Activated CD4-positive, CD25-positive, alpha-beta regulatory T cell treated with anti-CD3 and anti-CD28 coated beads, Interleukin-2, amount 50 U/mL, for 16 hours (primary cell): Measurements from ENCODE around the gene GJB3.
"Not testable (repeated sequence)": the region's sequence is repeated elsewhere in the genome, so short reads cannot be mapped to it uniquely, and the experiment has no call there.

Experiments used
- DNase-seq: peaks from one replicate; pipeline ENCODE4 v3.0.0-alpha.2; 2020; ENCODE audit warnings: low read depth, low spot score

The GJB3 gene

GRCh38 chr1:34759503-34760357 lies 21.3 kb upstream of the GJB3 start, which contains the start of gene GJB4:
Gene GJB4 (plus strand): TSS chr1:34759740. CDS start chr1:34761255, 1,515 bp downstream.
- no peak for DNase-seq

GRCh38 chr1:34761176-34761761 lies 19.7 kb upstream of the GJB3 start:
- no peak for DNase-seq

GRCh38 chr1:34761776-34762307 lies 19.2 kb upstream of the GJB3 start:
- DNase-seq = no peak

- no peak for DNase-seq
These were observed 18.4 kb upstream of the GJB3 start for GRCh38 chr1:34762474-34763141.

DNA sequence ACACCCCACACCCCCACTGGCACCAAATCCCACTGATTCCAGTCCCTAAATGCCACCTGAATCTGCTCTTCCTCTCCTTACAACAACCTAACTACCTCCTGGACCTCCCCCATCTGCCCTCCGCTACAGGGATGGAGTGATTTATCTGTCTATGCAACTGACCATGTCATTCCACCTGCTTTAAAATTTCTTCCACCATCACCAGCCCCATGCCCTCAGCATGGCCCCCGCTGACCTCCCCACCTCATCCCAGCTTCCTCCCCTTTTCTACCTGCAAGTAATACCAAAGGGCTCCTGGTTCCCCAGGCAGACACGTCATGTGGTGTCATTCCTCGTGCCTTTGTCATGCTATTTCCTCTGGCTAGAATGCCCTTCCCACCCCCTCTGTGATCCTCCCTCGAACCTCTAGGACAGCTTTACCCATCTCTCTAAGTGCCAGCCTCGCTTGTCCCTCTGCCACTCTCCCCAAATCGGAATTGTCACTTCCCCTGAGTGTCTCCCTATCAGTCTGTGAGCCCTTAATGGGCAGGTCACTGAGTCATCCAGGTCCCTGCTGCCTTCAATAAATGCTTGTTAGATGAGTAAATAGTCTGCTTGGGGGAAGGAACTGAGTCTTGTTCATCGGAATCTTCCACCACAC lies 17.8 kb upstream of the GJB3 start:
- no peak for DNase-seq

DNA sequence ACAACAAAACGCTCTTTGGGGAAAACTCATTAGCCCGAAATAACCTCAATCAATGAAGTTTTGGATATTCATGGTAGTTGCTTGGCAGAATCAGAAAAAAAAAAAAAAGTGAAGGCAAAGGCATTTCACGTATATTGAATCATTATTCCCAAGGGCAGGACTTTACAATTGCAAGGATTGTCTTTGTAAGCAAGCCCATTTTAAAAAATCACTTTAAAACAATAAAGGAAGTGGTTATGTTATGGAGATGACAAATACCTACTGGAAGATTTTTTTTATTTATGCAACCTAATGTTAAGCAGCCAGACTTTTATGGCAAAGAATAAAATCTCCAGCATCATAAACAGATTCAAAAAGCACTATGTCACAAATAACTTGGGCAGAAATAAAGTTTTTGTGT lies 12.2 kb upstream of the GJB3 start:
- DNase-seq = no peak

- DNase-seq = no peak
These were observed 10.0 kb upstream of the GJB3 start for GRCh38 chr1:34770891-34771504.

DNA sequence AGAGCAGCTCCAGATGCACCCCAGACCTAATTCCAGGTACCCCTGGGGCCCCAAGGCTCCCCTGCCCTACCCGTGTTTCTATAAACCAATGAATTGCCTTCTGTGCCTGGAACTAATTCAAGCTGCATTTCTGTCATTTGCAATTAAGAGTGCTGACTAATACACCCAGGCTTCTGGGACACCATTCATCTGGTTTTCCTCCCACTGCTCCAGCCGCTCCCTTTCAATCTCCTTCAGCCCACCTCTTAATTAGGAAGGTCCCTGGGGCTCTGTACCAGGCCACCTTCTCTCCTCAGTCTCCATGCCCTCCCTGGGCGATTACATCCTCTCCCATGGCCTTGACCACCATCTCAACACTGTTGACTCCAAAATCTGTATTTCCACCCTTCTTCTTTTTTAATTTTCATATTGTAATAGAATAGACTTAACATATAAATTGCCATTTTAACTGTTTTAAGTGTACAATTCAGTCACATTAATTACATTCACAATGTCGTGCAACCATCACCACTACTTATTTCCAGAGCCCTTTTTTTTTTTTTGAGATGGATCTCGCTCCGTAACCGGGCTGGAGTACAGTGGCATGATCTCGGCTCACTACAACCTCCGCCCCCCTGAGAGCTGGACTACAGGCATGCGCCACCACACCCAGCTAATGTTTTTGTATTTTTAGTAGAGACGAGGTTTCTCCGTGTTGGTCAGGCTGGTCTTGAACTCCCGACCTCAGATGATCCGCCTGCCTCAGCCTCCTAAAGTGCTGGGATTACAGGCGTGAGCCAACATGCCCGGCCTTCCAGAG lies 9.2 kb upstream of the GJB3 start:
- no peak for DNase-seq

DNA sequence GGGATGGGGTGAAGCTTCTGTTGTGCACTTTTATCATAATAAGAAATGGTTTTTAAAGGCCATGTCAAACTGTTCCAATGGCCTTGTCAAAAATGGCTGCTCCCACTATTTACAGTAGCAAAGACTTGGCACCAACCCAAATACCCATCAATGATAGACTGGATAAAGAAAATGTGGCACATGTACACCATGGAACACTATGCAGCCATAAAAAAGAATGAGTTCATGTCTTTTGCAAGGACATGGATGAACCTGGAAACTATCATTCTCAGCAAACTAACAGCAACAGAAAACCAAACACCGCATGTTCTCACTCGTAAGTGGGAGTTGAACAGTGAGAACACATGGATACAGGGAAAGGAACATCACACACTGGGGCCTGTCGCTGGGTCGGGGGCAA lies 7.9 kb upstream of the GJB3 start:
- not testable (repeated sequence) for DNase-seq

DNA sequence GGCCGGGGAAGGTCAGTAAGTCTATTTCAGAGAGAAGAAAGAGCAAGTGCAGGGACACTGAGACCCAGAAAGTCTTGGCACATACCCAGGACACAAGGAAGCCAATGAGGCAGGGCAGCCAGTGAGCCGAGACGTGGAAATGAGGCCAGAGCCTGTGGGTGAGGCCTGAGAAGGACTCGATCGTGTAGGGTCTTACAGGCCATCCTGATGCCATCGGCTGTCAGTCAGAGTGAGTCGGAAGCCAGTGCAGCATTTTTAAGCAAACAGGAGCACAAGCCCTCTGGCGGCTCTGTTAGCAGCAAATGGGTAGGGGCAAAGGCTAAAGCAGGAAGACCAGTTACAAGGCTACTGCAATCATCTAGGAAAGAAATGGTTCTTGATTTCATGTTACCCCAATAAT lies 6.1 kb upstream of the GJB3 start:
- no peak for DNase-seq

DNA sequence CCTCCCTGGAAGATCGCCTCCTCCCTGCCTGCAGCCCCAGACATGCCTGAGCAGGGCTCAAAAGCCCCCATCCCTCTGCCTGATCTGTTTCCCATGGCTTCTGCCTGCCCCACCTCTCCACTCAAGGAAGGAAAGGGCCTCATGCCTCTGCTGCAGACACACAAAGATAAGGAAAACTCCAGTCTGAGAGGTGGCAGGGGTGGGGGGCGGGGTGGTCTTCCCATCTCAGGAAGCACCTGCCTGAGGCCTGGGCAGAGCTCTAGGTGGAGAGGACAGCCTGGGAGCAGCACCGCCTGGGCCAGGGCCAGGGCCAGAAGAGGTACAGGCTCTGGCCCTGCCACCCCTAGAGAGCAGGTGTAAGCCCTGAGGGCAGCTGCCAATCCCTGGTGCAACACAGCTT lies 4.1 kb upstream of the GJB3 start:
- no peak for DNase-seq

GRCh38 chr1:34777519-34778321 lies 3.3 kb upstream of the GJB3 start:
- DNase-seq = no peak

- DNase-seq = no peak
These were observed 2.6 kb upstream of the GJB3 start for GRCh38 chr1:34778381-34778780.

- no peak for DNase-seq
These were observed 2.0 kb upstream of the GJB3 start for GRCh38 chr1:34779005-34779404.

- no peak for DNase-seq
These were observed 1.5 kb upstream of the GJB3 start for GRCh38 chr1:34779526-34779925.

- no peak for DNase-seq
These were observed 1.1 kb upstream of the GJB3 start for GRCh38 chr1:34779962-34780361.

DNA sequence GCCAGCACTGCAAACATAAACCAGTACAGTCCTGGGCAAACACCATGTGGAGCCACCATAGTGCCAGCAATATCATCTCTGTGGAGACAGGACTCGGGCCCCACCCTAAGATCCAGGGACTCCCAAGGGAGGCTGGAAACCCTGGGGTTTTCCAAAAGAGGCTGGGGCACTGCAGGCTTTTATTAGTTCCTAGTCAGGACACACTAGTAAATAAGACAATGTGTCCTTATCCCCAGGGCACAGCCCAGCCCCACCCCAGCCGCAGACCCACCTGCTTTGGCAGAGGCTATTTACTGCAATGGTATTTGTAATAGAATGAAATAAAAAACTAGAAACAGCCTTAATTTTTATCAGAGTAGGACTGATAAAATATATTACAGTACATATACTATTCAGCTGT lies 486 bp upstream of the GJB3 start:
- DNase-seq = no peak

- no peak for DNase-seq
These were observed 904 bp downstream of the GJB3 start for GRCh38 chr1:34781844-34782391.

DNA sequence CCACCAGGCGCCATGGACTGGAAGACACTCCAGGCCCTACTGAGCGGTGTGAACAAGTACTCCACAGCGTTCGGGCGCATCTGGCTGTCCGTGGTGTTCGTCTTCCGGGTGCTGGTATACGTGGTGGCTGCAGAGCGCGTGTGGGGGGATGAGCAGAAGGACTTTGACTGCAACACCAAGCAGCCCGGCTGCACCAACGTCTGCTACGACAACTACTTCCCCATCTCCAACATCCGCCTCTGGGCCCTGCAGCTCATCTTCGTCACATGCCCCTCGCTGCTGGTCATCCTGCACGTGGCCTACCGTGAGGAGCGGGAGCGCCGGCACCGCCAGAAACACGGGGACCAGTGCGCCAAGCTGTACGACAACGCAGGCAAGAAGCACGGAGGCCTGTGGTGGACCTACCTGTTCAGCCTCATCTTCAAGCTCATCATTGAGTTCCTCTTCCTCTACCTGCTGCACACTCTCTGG lies 3.8 kb downstream of the GJB3 start:
- no peak for DNase-seq
